Right lobe of liver (tissue), 4 donors: Measurements from ENCODE around the gene PDYN.

Experiments
- CTCF ChIP-seq, 4 donors: fragments of 200-600 bp in 3 of 4; fragments of 450-650 bp in 1 of 4; IDR thresholded peaks; one replicate each; pipeline versions ENCODE4 v1.5.1 to v1.8.0; 2016 to 2022; ENCODE audit warnings: antibody characterized with exemption in 4 of 4, mild to moderate bottlenecking in 2 of 4
- POLR2A ChIP-seq: fragments of 450-650 bp; IDR thresholded peaks from one replicate; pipeline ENCODE4 v1.6.1; 2017; ENCODE audit warnings: antibody characterized with exemption, mild to moderate bottlenecking
- donor health status: DM: no; HTN: no; CAD: no.
- donor health status: DM: no; HTN: no; CAD: no.
- donor health status: DM: no; HTN: yes; CAD: no.

GRCh38 chr20:1959156-1959555 lies 34.7 kb downstream of the PDYN start:
- TF ChIP-seq POLR2A (no peak), CTCF (IDR thresholded peaks at IDR 0.05) (no peak)
